ENCODE data around the gene TRAK2.

GRCh38 chr2:201349601-201350000 is 101.7 kb downstream of the TRAK2 start:
- TF ChIP-seq CTCF (IDR thresholded peaks at IDR 0.05) (no peak), POLR2A (IDR thresholded peaks at IDR 0.05) (no peak), POLR2AphosphoS5 (IDR thresholded peaks at IDR 0.05) (no peak)
